Stimulated activated CD8-positive, alpha-beta memory T cell treated with anti-CD3 and anti-CD28 coated beads, Interleukin-7, amount 100 ng/mL, for 24 hours (primary cell): ENCODE results near the gene ZNF674.
"Not testable (repeated sequence)": the region's sequence is repeated elsewhere in the genome, so short reads cannot be mapped to it uniquely, and the experiment has no call there.

Experiments
- DNase-seq: peaks from one replicate; pipeline ENCODE4 v3.0.0-alpha.2; 2020; ENCODE audit warnings: low read depth

Gene ZNF674

DNA sequence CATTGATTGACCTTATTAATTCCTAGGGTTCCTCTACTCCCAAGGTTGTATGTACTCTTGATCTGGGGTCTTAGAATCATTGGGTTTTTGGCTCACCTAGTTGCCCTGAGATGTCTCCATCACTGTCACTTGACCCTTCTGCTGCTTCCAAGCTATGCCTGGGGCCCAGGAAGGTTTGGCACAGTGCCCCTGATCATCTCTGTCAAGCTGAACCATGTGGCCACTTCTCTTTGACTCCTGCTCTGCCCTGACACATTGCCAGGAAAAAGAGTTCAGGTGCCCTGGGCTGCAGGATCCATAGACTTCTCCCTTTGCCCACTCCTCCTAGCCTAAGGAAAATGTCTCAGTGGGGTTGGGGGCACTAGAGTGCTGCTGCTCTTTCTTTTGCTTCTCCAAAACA, 24.4 kb upstream of the ZNF674 start:
- DNase-seq, result no peak

DNA sequence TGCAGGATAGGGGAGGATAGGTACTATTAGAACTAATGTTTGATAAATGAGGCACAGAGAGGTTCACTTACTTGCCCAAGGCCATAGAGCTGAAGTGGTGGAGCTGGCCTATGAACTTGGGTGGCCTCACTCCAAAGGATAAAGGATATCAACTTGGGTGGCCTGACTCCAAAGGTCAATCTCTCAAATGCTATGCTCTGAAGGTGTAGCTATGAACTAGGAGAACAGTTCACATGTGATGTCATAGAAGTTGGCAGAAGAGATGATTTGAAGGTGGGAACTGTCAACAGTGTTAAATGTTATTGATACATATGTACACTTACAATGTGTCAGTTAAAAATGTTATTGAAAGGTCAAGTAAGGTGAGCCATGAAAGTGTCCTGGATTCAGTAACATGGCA, 22.2 kb upstream of the ZNF674 start:
- DNase-seq, result no peak

DNA sequence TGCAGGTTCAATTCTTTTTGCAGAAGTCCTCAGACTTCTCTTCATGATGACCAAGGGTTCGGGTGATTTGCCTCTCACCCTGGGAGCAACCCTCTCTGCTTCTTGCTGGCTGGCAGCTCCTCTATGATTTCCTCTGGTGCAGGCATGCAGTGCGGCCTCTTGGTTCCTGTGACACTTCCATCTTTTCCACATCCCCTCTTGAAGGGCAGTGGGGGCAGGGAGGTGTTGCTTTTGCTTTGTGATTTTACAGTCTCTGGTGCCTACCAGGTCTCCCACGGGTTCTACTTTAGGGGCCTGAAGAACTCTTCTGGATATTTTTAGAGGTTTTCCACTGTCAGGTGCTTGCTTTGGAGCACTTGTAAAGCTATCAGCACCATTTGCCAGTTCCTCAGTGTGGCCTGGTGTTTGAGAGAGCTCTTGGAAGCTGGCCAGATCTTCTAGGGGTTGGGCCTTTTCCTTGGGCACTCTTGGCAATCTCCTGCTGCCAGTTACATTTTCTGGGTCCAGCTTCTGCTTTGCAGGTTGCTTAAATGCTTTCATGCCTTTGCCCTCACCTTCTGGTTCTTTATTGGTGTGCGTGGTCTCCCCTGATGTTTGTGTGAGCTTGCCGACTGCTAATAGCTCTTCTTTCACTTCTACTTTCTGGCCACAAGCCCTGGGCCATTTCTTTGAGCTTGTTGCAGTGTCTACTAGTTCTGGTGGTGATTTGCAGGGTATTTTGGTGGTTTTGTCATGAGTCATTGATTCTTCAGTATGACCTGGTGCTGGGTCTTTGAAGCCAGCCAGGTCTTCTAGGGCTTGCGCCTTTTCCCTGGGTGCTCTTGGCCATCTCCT, 16.8 kb upstream of the ZNF674 start:
- DNase-seq, result no peak

DNA sequence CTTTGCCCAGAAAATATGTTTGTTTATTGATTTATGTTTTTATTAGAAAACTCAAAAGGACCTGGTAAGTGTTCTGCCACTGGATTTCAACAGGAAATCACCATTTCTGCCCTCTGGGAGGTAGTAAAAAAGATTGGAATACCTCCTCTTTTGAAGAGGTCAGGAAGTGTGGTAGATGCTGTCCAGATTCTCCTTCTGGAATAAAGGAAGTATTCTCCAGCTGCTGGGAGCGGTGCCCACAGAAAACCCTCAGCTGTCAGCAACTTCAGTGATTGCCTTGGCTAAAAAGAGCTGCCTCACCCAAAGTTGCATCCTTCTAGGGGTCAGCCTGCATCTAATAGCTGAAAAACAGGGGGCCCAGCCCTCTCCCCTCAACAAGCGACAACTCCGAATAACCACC, 13.8 kb upstream of the ZNF674 start:
- no peak for DNase-seq

DNA sequence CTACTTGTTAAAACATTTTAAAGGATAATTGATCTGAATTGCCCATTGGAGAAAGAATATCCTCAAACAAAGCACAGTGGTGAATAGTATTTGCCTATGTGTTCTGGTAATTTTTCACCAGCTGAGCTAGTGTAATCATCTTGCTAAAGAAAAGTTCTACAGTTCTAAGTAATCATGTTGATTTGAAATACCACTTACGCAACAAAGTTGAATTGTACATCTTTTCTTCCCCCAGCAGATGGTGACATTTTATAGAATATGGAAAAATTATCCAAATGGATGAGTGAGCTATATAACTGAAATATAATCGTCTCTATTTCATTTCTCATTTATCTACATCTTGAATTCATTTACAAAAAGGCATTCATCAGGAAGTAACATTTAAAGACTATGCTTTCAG, 9.7 kb upstream of the ZNF674 start:
- DNase-seq, result no peak

DNA sequence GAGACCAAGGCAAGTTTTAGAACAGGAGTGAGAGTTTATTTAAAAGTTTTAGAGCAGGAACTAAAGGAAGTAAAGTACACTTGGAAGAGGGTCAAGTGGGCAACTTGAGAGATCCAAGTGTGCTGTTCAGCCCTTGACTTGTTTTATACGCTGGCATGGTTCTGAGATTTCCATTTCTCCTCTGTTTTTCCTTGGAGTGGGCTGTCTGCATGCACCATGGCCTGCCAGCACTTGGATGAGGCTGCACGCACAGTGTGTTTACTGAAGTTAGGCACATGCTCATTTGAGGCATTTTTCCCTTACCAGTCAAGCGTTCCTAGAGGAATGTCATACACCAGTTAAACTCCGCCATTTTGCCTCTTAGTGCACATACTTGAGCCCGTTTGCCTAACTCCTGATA, 8.7 kb upstream of the ZNF674 start:
- DNase-seq, result no peak

DNA sequence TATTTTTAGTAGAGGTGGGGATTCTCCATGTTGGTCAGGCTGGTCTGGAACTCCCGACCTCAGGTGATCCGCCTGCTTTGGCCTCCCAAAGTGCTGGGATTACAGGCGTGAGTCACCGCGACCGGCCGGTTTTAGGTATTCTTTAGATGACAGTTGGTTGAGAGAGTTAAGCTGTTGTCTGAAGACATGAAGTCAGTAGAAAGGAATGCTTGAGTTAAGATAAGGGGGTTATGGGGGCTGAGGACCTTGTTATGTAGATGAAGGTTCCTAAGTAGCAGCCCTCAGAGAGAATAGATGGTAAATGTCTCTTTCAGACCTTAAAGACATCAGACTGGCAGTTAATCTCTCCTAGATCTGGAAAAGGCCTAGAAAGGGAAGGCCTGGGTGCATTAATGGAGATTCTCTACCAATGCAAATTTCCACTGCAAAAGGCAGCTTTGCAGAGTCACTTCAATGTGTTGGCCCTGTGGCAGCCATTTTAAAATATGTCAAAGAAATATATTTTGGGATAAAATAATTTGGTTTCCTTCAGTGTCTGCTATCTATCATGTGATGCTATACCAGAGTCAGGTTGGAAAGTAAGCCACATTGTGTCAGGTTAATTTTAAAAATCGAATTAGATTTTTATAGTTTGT, 6.4 kb upstream of the ZNF674 start:
- no peak for DNase-seq

DNA sequence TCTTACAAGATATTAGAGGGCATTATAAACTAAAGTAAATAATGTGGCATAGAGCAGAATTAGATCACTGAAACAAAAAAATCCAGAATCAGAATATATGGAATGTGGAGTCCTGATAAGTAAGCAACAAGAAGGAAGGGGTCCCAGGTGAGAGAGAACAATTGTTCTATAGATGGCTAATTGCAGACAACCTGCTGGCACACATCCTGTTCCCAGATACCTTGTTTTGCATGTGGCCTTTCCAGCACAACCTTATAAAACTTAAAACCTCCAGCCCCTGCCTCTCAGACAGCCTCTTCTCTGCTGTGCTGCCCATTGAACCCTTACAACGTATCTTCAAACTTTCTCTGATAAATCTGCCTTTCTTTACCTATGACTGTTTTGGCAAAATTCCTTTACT, 4.7 kb upstream of the ZNF674 start:
- no peak for DNase-seq

DNA sequence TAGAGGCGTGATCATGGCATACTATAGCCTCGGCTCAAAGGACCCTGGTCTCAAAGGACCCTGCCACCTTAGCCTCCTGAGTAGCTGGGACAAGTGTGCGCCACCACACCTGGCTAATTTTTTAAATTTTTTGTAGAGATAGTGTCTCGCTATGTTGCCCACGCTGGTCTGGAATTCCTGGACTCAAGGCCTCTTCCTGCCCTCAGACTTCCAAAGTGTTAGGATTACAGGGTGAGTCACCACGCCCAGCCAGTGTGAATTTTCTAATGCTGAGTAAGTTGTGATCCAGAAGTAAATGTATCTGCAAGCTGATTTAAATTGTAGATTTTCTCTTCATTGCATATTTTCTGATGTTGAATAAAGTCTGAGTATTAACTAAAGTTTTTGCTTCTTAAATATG, 2.6 kb upstream of the ZNF674 start:
- no peak for DNase-seq

DNA sequence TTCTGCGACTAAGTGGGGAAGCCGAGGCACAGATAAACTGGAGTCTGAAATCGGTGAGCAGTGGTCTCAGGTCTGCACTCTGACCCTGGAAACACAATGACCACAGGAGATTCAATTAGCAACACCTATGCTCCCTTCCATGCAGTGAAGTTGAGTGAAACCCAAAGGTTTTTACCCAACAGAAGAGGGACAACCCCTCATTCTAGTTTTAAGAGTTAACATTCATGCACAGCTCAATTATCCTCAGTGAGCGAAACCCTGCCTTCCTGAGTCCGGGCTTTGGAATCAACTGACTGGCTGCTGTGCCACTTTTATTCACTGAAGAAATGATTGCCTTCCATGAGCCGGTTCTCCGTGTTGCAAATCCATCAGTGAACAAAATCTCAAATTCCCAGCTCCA, 694 bp downstream of the ZNF674 start:
- not testable (repeated sequence) for DNase-seq

DNA sequence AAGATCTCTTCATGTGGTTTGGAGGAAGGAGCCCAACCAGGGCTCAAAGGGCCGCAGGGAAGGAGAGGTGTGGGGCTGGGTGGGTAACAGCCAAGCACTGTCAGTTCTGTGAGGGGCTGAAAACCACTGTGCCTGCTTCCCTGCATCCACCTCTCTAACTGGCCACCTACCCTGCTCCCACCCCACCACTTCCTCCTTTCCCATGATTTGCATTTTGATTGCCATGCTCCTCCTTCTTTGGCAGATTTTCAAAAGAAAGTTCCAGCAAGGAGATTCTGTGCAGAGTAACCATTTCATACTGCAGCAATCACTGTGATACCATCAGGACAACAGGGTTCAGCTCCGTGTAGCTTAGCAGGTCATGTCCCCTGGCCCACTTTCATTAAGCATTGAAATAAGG, 1.8 kb downstream of the ZNF674 start:
- no peak for DNase-seq

DNA sequence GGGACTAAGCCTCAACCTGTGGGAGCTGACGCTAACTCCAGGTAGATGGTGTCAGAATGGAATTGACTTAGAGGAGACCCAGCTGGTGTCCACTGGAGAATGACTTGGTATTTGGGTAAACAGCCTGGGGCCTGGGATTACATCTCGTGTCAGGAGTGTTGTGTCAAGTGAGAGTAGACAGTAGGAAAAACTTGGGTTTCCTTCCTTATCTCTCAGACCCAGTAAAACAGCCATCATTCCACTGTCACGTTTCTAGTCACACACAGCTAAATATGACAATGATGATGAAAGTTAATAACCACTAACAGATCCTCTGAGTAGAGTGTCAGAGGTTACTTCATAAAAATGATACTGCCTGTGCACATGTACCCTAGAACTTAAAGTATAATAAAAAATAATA, 13.8 kb downstream of the ZNF674 start:
- no peak for DNase-seq

DNA sequence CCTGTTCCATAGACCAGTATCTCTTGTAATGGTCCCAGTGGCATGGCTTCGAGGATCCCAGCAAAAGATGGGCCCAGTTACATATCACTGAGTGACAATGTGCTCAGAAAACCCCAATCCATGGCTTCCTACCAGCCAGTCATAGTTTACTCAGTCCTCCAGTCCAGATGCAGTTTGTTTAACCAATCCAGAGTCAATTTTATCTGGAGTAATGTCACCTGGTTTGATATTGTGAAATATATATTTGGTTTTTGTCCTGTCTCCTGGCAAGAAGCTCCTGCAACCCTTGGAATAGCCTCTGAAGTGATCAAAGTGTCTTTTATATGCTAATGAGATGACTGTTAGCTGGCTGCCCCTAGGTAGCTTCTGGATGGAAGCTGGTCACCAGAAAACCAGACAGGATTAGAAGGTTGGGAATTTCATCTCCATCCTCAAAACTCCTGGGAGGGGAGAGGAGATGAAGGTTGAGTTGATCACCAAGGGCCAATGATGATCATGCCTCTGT, 14.8 kb downstream of the ZNF674 start:
- not testable (repeated sequence) for DNase-seq

DNA sequence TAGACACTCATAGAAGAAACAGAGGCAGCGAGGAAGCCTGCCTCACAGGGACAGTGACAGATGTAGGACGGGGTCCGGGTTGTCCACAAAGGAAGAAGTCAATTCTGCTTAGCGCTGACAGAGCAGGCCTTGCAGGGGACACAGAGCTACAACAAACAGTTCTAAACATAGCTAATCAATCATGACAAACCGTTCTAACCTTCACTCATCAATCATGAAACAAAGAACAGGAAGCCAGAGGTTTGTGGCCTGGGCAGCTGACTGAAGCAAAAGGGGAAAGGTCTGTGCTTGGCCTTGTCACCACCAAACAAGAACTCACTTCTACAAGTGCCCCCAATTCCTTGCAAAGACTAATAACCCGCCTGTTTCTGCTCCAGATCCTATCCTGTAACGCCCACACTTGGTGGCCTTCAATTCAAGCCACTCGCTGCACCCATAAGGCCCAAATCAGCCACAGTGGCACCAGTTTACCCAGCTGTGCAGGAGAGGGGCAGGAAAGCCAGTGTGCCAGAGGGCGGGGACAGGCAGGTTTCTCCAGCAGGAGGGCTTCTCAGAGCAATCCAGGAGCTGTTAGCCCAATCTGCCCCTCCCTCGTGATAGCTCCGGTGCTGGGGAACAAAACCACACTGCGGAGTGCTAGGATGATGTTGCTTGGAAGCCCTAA, 15.3 kb downstream of the ZNF674 start:
- not testable (repeated sequence) for DNase-seq

DNA sequence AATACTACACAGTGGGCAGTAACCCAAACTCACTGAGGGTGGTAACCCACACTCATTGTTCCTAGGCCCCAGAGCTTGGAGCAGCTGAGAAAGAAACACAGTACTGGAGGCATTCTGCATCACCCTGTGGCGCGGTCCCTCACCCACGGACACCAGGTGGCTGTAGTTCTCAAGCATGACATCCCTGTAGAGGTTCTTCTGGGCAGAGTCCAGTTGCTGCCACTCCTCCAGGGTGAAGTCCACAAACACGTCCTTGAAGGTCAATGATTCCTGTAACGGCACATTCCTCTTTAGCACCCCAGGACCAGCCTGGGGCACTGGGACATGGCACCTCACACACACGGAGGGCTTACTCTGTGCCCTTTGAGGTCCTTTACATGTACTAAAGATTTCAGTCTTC, 16.6 kb downstream of the ZNF674 start:
- not testable (repeated sequence) for DNase-seq

DNA sequence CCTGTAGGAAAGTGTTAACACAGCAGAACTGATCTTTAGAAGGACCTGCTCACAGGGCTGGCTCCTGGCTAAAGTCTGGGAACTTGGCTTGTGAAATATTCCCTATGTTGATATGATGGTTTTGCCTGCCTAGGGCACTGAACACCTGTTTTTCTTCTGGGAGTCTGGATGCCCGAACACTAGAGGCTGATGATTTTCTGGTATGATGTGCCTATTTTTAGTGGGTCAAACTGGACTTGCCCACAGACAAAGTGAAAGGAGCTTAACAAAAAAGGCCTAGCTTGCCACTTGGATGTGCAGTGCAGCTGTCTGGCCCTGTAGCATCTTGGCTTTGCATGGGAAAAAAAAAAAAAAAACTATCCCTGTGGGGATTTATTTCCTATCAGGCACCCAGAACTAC, 39.1 kb downstream of the ZNF674 start:
- no peak for DNase-seq

DNA sequence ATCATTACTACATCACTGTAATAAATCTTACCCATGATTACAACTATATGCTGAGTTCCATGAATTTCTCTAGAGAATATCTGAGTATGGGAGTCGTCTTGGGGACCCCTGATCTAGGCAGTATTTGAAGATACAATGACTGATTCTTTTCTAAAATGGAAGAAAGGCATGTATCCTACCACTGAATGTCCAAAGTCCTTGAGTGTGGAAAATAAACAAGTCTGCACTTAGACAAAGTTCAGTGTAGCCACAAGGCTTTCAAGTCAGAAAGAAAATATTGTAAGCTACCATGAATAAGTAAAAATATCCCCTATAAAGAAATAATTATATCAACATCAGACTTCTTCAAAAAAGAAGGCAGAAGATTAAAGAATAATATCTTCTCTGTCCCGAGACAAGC, 42.4 kb downstream of the ZNF674 start:
- no peak for DNase-seq

DNA sequence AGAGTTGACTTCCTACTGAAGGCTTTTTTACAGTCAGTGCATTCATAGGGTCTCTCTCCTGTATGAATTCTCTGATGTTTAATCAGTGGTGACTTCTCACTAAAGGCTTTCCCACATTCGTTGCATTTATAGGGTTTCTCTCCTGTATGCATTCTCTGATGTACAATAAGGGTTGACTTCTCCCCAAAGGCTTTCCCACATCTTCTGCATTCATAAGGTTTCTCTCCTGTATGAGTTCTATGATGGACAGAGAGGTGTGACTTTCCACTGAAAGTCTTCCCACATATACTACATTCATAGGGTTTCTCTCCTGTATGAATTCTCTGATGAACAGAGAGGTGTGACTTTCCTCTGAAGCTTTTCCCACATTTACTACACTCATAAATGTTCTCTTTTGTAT, 45.2 kb downstream of the ZNF674 start:
- DNase-seq, result no peak

DNA sequence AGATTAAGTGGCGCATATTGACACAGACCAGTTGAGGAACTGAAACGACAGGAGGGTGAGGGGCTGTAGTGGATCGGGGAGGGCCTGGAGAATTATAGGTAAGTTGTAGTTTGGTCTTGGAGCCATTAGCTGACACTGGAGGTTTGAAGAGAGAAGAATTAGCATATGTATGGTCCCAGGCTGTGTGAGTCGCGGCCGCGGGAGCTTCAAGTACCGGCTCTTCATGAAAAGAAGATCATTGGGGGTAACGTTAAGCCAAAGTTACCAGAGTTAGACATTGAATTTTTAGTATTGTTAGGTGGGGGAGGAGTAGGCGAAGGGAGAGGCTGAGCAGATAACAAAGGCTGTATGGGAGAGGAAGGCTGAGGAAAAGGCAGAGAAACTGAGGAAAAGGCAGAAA, 56.5 kb downstream of the ZNF674 start:
- no peak for DNase-seq

DNA sequence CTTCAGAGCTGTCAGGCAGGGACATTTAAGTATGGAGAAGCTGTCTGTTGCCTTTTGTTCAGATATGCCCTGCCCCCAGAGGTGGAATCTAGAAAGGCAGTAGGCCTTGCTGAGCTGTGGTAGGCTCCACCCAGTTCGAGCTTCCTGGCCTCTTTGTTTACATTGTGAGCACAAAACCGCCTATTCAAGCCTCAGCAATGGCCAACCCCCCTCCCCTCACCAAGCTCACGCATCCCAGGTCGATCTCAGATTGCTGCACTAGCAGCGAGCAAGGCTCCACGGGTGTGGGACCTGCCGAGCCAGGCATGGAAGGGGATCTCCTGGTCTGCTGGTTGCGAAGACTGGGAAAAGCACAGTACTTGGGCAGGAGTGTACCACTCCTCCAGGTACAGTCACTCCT, 59.3 kb downstream of the ZNF674 start:
- no peak for DNase-seq

DNA sequence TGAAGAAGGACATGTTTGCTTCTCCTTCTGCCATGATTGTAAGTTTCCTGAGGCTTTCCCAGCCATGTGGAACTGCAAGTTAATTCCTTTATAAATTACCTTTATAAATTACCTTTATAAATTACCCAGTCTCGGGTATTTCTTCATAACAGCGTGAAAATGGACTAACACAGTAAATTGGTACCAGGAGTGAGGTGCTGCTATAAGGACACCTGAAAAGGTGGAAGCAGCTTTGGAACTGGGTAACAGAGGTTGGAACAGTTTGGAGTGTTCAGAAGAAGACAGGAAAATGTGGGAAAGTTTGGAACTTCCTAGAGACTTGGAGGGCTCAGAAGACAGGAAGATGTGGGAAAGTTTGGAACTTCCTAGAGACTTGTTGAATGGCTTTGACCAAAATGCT, 66.6 kb downstream of the ZNF674 start:
- not testable (repeated sequence) for DNase-seq

DNA sequence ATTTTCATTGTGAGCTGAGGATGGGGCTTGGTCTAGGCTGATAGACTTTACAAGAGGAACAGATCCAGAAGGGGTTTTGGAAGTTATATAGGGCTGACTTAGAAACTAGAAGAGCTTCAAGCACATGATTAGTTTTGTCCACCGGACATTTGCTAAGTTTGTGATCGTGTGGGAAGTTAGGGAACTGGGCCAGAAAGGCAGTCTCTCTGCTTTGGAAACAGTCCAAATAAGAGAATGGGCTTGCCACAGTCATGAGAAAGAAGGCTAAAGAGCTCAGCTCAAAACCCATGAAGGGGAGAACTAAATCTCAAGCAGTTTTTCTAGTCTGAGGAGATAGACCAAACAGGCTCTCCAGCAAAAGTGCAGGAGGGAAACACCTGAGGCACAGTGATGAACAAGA, 67.8 kb downstream of the ZNF674 start:
- no peak for DNase-seq

DNA sequence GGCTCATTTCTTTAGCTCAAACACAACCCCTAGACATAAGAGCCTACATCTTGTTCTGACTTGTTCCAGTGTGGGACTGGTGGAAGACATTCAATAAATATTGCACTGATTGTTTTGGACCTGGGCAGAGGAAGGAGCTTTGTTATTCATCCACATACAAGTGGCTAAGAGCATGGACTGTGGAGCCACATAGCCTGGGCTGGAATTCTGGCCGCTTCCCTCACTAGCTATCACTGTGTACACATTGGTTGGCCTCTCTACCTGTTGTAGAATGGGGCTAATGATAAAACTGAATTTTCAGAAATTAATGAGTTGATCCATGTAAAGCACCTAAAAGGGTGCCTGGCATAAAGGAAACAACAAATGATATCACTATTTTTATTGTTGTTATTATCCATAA, 80.0 kb downstream of the ZNF674 start:
- no peak for DNase-seq
